GM12875 (cell line): Measurements from ENCODE around the gene ARNT2.

Experiments
- H3K4me3 ChIP-seq: one replicate; pipeline ENCODE4 v1.5.1; 2011; ENCODE audit warnings: low read depth, low read length, control low read depth
- CTCF ChIP-seq: IDR thresholded peaks from 2 replicates; pipeline ENCODE4 v1.5.1; 2011; ENCODE audit warnings: low read depth, mild to moderate bottlenecking, control low read depth, inconsistent platforms, low read length, moderate library complexity, borderline replicate concordance; ENCODE audit not compliant: insufficient read depth

Gene ARNT2

GRCh38 chr15:80449825-80450224 lies 45.6 kb downstream of the ARNT2 start:
- no peak overlapping the region for H3K4me3 ChIP-seq
- TF ChIP-seq CTCF = no peak

GRCh38 chr15:80450811-80451321 lies 46.7 kb downstream of the ARNT2 start:
- H3K4me3 ChIP-seq = no peak overlapping the region
- TF ChIP-seq CTCF = no peak

GRCh38 chr15:80452166-80452565 lies 48.0 kb downstream of the ARNT2 start:
- no peak for TF ChIP-seq CTCF
- no peak overlapping the region for H3K4me3 ChIP-seq

GRCh38 chr15:80455051-80455648 lies 51.0 kb downstream of the ARNT2 start:
- no peak overlapping the region for H3K4me3 ChIP-seq
- TF ChIP-seq CTCF = no peak

- no peak overlapping the region for H3K4me3 ChIP-seq
- peak; percentile 84 for TF ChIP-seq CTCF
These were observed 51.7 kb downstream of the ARNT2 start for GRCh38 chr15:80455668-80456442.

- TF ChIP-seq CTCF = no peak
These were observed 52.6 kb downstream of the ARNT2 start for GRCh38 chr15:80456517-80457492.

More at GRCh38 chr15:80456517-80457492, 52.6 kb downstream of the ARNT2 start:
- H3K4me3 ChIP-seq = no peak overlapping the region
